ENCODE measurements around the gene PCDHGA8.

DNA sequence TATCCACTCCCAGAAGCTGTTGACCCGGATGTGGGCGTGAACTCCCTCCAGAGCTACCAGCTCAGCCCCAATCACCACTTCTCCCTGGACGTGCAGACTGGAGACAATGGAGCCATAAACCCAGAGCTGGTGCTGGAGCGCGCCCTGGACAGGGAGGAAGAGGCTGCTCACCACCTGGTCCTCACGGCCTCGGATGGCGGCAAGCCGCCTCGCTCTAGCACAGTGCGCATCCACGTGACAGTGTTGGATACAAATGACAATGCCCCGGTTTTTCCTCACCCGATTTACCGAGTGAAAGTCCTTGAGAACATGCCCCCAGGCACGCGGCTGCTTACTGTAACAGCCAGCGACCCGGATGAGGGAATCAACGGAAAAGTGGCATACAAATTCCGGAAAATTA, 834 bp downstream of the PCDHGA8 start:
- no peak for TF ChIP-seq FOXK2 (IDR thresholded peaks at IDR 0.05)
- TF ChIP-seq, protein P1, sequence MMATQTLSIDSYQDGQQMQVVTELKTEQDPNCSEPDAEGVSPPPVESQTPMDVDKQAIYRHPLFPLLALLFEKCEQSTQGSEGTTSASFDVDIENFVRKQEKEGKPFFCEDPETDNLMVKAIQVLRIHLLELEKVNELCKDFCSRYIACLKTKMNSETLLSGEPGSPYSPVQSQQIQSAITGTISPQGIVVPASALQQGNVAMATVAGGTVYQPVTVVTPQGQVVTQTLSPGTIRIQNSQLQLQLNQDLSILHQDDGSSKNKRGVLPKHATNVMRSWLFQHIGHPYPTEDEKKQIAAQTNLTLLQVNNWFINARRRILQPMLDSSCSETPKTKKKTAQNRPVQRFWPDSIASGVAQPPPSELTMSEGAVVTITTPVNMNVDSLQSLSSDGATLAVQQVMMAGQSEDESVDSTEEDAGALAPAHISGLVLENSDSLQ (IDR thresholded peaks at IDR 0.05): no peak
- no peak for TF ChIP-seq HDGF (IDR thresholded peaks at IDR 0.05; ENCODE audit: borderline replicate concordance)
- no peak for TF ChIP-seq FOXA1 (IDR thresholded peaks at IDR 0.05)
- no peak for TF ChIP-seq FOXM1 (IDR thresholded peaks at IDR 0.05; ENCODE audit: borderline replicate concordance)
- no peak for TF ChIP-seq TARDBP (IDR thresholded peaks at IDR 0.05)
- TF ChIP-seq SP1 (IDR thresholded peaks at IDR 0.05): no peak

All from HEK293T (cell line).